Thyroid gland (tissue), 4 donors: ENCODE results near the gene CFAP161. TPM values are rescaled to one million over a fixed set of nuclear protein-coding genes. Genes with fewer than 3 reads are reported as not detected.

Source experiments
- DNase-seq, 2 donors: peaks; one replicate each; pipeline ENCODE4 v3.0.0-alpha.2; 2019
- H3K27ac ChIP-seq, 3 donors: fragments of 200-600 bp; sonication (generic); 1 replicate in 2 of 3; 2 replicates in 1 of 3; pipeline ENCODE4 v1.5.1; 2016 to 2019; ENCODE audit warnings: mild to moderate bottlenecking in 1 of 3, moderate library complexity in 1 of 3
- H3K27me3 ChIP-seq: fragments of 200-600 bp; sonication (generic); one replicate; pipeline ENCODE4 v1.5.1; 2019
- H3K36me3 ChIP-seq, 2 donors: fragments of 200-600 bp; sonication (generic); one replicate each; pipeline ENCODE4 v1.5.1; 2016 to 2019
- H3K4me1 ChIP-seq, 2 donors: fragments of 200-600 bp; sonication (generic); one replicate each; pipeline ENCODE4 v1.5.1; 2017 to 2019
- H3K4me3 ChIP-seq, 3 donors: fragments of 200-600 bp; sonication (generic); replicated peaks in 1 of 3; 1 replicate in 2 of 3; 2 replicates in 1 of 3; pipeline ENCODE4 v1.5.1; 2016; ENCODE audit warnings: mild to moderate bottlenecking in 1 of 3
- H3K9me3 ChIP-seq: fragments of 200-600 bp; sonication (generic); one replicate; pipeline ENCODE4 v1.5.1; 2017
- CTCF ChIP-seq, 6 experiments: fragments of 200-600 bp in 3 of 6; fragments of 450-650 bp in 3 of 6; sonication (generic) in 3 of 6; IDR thresholded peaks; one replicate each; pipeline ENCODE4 v1.5.1; 2016 to 2019; ENCODE audit warnings: antibody characterized with exemption in 6 of 6, mild to moderate bottlenecking in 2 of 6, inconsistent platforms in 1 of 6, moderate library complexity in 1 of 6
- POLR2A ChIP-seq, 2 donors: fragments of 450-650 bp; IDR thresholded peaks; one replicate each; pipeline ENCODE4 v1.6.1; 2017; ENCODE audit warnings: antibody characterized with exemption in 2 of 2, mild to moderate bottlenecking in 2 of 2, moderate library complexity in 1 of 2
- WGBS, 2 donors: methylation state at CpG; one replicate each; pipeline ENCODE4 v1.1.5; 2017; 5-methylcytosine and 5-hydroxymethylcytosine counted together
- intact Hi-C: fragments of 100-400 bp; cut with DNase I; formaldehyde crosslinking; loops from one replicate; pipeline ENCODE4 v1.15.1; 2023
- total RNA-seq, 4 donors: library from RNA; depleted of rRNA; stranded (reverse); fragments of >200 nt; gene quantifications; one replicate each; pipeline ENCODE4 v1.2.3, GENCODE V29; 2016

The CFAP161 gene
- total RNA-seq, 4 donors from 2014 or later = 0.56 to 0.81 (median 0.78) TPM; not detected in 1

- TF ChIP-seq CTCF (IDR thresholded peaks at IDR 0.05) (no peak), POLR2A (IDR thresholded peaks at IDR 0.05) (no peak)
- no peaks in the 10 kb centered on the region for H3K36me3 ChIP-seq
- no peak overlapping the region for H3K4me3 ChIP-seq
- intact Hi-C loops = no loop called here
- H3K4me1 ChIP-seq = peaks cover 0 to 8% of the 10 kb centered on the region in 2 donors
- 88 to 91% methylated on average over 2 of the region's 2 CpGs for WGBS, 2 donors
- no peak for DNase-seq
- no peaks in the 10 kb centered on the region for H3K9me3 ChIP-seq
- H3K27ac ChIP-seq = no peak overlapping the region
- no peaks in the 10 kb centered on the region for H3K27me3 ChIP-seq
These were observed 34.6 kb downstream of the CFAP161 start for GRCh38 chr15:81168644-81169043.

- Histone ChIP-seq H3K9me3 (no peaks in the 10 kb centered on the region), H3K27ac (no peak overlapping the region), H3K4me3 (no peak overlapping the region), H3K4me1 (peaks cover 0 to 8% of the 10 kb centered on the region in 2 donors), H3K27me3 (no peaks in the 10 kb centered on the region), H3K36me3 (no peaks in the 10 kb centered on the region)
- DNase-seq = no peak
- WGBS, 2 donors = 71 to 75% methylated on average over 3 of the region's 3 CpGs
- intact Hi-C loops = no loop called here
- TF ChIP-seq POLR2A (IDR thresholded peaks at IDR 0.05) (no peak), CTCF (IDR thresholded peaks at IDR 0.05) (no peak)
These were observed 36.4 kb downstream of the CFAP161 start for GRCh38 chr15:81170511-81170910.

GRCh38 chr15:81171286-81171685 lies 37.2 kb downstream of the CFAP161 start:
- no peak overlapping the region for H3K4me3 ChIP-seq
- H3K4me1 ChIP-seq = peaks cover 0 to 8% of the 10 kb centered on the region in 2 donors
- intact Hi-C loops = no loop called here
- no peak for TF ChIP-seq CTCF (IDR thresholded peaks at IDR 0.05)
- TF ChIP-seq POLR2A (IDR thresholded peaks at IDR 0.05) = no peak
- no peak for DNase-seq
- no peaks in the 10 kb centered on the region for H3K27me3 ChIP-seq
- no peaks in the 10 kb centered on the region for H3K9me3 ChIP-seq
- H3K27ac ChIP-seq = no peak overlapping the region
- no peaks in the 10 kb centered on the region for H3K36me3 ChIP-seq

- intact Hi-C loops = no loop called here
- H3K9me3 ChIP-seq = no peaks in the 10 kb centered on the region
- H3K36me3 ChIP-seq = no peaks in the 10 kb centered on the region
- 50 to 54% methylated on average over 2 of the region's 2 CpGs for WGBS, 2 donors
- no peak overlapping the region for H3K27ac ChIP-seq
- H3K27me3 ChIP-seq = no peaks in the 10 kb centered on the region
- no peak overlapping the region for H3K4me3 ChIP-seq
- peaks cover 0 to 6% of the 10 kb centered on the region in 2 donors for H3K4me1 ChIP-seq
- TF ChIP-seq CTCF (IDR thresholded peaks at IDR 0.05) (no peak), POLR2A (IDR thresholded peaks at IDR 0.05) (no peak)
- no peak for DNase-seq
These were observed 40.2 kb downstream of the CFAP161 start for GRCh38 chr15:81174125-81174791.

- peaks cover 0 to 6% of the 10 kb centered on the region in 2 donors for H3K4me1 ChIP-seq
- WGBS, 2 donors = 92 to 96% methylated on average over 1 of the region's 1 CpG
- H3K27ac ChIP-seq = no peak overlapping the region
- DNase-seq = no peak
- no peaks in the 10 kb centered on the region for H3K36me3 ChIP-seq
- intact Hi-C loops = no loop called here
- no peaks in the 10 kb centered on the region for H3K27me3 ChIP-seq
- TF ChIP-seq POLR2A (IDR thresholded peaks at IDR 0.05) = no peak
- no peak for TF ChIP-seq CTCF (IDR thresholded peaks at IDR 0.05)
- H3K9me3 ChIP-seq = no peaks in the 10 kb centered on the region
- H3K4me3 ChIP-seq = no peak overlapping the region
These were observed 40.8 kb downstream of the CFAP161 start for GRCh38 chr15:81174792-81175327.
